Upper lobe of left lung (tissue), 6 donors: ENCODE measurements around the gene RIPPLY3. TPM values are rescaled to one million over a fixed set of nuclear protein-coding genes. Genes with fewer than 3 reads are reported as not detected.
A peak's percentile ranks its signal among the peaks of the same experiment; 100 is the strongest.

Source experiments
- ATAC-seq, 2 donors: fragments of 200-7000 bp; cut with Tn5 transposase; one replicate each; pipeline ENCODE4 v1.9.1; 2022; ENCODE audit warnings: mild to moderate bottlenecking in 2 of 2, moderate library complexity in 2 of 2; ENCODE audit not compliant: low FRiP score in 2 of 2
- DNase-seq, 2 donors: peaks; one replicate each; pipeline ENCODE4 v3.0.0-alpha.2; 2019 to 2020
- H3K27ac ChIP-seq, 4 donors: fragments of 200-600 bp; sonication (generic); one replicate each; pipeline ENCODE4 v1.5.1; 2016 to 2019
- H3K27me3 ChIP-seq, 4 donors: fragments of 200-600 bp; sonication (generic); one replicate each; pipeline ENCODE4 v1.5.1; 2017 to 2019
- H3K36me3 ChIP-seq, 4 donors: fragments of 200-600 bp; sonication (generic); one replicate each; pipeline ENCODE4 v1.5.1; 2016 to 2019
- H3K4me1 ChIP-seq, 4 donors: fragments of 200-600 bp; sonication (generic); one replicate each; pipeline ENCODE4 v1.5.1; 2018 to 2019
- H3K4me3 ChIP-seq, 4 donors: fragments of 200-600 bp; sonication (generic); one replicate each; pipeline ENCODE4 v1.5.1; 2017 to 2019; ENCODE audit warnings: mild to moderate bottlenecking in 2 of 4, moderate library complexity in 1 of 4
- H3K9me3 ChIP-seq, 4 donors: fragments of 200-600 bp; sonication (generic); one replicate each; pipeline ENCODE4 v1.5.1; 2018 to 2019
- EP300 ChIP-seq, 4 donors: sonication (generic); formaldehyde crosslinking; IDR thresholded peaks; one replicate each; pipeline ENCODE4 v1.5.1; 2017; ENCODE audit warnings: antibody characterized with exemption in 4 of 4, control low read depth in 2 of 4
- POLR2A ChIP-seq, 4 donors: fragments of 450-650 bp; IDR thresholded peaks; one replicate each; pipeline ENCODE4 v1.5.1; 2016 to 2017; ENCODE audit warnings: antibody characterized with exemption in 4 of 4, mild to moderate bottlenecking in 2 of 4
- POLR2AphosphoS5 ChIP-seq, 2 donors: sonication (generic); formaldehyde crosslinking; IDR thresholded peaks; one replicate each; pipeline ENCODE4 v1.5.1; 2017; ENCODE audit warnings: antibody characterized with exemption in 2 of 2
- WGBS, 2 donors: methylation state at CpG; one replicate each; pipeline ENCODE4 v1.1.5; 2017 to 2018; 5-methylcytosine and 5-hydroxymethylcytosine counted together
- total RNA-seq, 6 donors: library from RNA; depleted of rRNA in 4 of 6; stranded (reverse); fragments of >200 nt in 4 of 6; gene quantifications; one replicate each; pipeline versions ENCODE4 v1.1.0 to v1.2.1, GENCODE V29; 2016 to 2021
- TF ChIP-seq, protein P1 (sequence below), 6 experiments: fragments of 450-650 bp in 4 of 6; fragments of 200-600 bp in 2 of 6; sonication (generic) in 2 of 6; IDR thresholded peaks; one replicate each; pipeline ENCODE4 v1.5.1; 2016 to 2019; ENCODE audit warnings: antibody characterized with exemption in 6 of 6
- donor health status: DM: no; HTN: no; CAD: no; lungs with moderate emphysema.
- donor health status: DM: no; HTN: yes; CAD: no; lungs with severe emphysema.

Gene RIPPLY3
- total RNA-seq, 6 donors from 2014 or later: 0.11 to 1.5 (median 0.66) TPM; not detected in 2

GRCh38 chr21:37036177-37036576 is 29.7 kb downstream of the RIPPLY3 start:
- TF ChIP-seq POLR2AphosphoS5 (IDR thresholded peaks at IDR 0.05) (no peak), POLR2A (IDR thresholded peaks at IDR 0.05) (no peak), EP300 (IDR thresholded peaks at IDR 0.05) (no peak)
- TF ChIP-seq, protein P1, sequence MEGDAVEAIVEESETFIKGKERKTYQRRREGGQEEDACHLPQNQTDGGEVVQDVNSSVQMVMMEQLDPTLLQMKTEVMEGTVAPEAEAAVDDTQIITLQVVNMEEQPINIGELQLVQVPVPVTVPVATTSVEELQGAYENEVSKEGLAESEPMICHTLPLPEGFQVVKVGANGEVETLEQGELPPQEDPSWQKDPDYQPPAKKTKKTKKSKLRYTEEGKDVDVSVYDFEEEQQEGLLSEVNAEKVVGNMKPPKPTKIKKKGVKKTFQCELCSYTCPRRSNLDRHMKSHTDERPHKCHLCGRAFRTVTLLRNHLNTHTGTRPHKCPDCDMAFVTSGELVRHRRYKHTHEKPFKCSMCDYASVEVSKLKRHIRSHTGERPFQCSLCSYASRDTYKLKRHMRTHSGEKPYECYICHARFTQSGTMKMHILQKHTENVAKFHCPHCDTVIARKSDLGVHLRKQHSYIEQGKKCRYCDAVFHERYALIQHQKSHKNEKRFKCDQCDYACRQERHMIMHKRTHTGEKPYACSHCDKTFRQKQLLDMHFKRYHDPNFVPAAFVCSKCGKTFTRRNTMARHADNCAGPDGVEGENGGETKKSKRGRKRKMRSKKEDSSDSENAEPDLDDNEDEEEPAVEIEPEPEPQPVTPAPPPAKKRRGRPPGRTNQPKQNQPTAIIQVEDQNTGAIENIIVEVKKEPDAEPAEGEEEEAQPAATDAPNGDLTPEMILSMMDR (IDR thresholded peaks at IDR 0.05): no peak
- H3K36me3 ChIP-seq: no peaks in the 10 kb centered on the region
- DNase-seq (no peak), ATAC-seq (no peak)
- 78 to 91% methylated on average over 4 of the region's 4 CpGs for WGBS, 2 donors
- H3K4me3 ChIP-seq: no peak overlapping the region
- H3K9me3 ChIP-seq: no peaks in the 10 kb centered on the region
- no peaks in the 10 kb centered on the region for H3K27me3 ChIP-seq
- H3K4me1 ChIP-seq: no peaks in the 10 kb centered on the region
- H3K27ac ChIP-seq: no peak overlapping the region

DNA sequence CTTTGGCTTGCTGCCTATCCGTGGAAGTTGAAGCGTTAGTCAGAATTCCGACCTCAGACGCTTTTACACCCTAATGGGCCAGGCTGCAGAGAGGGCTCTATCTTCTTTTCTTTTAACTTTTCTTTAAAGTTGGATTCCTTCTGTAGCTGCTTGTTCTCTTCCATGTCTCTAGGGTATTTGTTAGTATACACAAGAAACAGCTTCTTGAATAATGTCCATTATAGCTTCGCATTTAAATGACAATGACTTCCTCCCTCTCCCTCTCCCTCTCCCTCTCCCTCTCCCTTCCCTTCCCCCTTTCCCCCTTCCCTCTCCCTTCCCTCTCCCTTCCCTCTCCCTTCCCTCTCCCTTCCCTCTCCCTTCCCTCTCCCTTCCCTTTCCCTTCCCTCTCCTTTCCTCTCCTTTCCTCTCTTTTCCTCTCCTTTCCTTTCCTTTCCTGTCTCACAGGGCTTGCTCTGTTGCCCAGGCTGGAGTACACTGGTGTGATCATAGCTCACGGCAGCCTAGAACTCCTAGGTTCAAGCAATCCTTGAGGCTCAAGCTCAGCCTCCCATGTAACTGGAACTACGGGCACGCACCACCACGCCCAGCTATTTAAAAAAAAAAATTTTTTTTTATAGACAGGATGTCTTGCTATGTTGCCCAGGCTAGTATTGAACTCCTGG is 33.0 kb downstream of the RIPPLY3 start:
- no peak overlapping the region for H3K4me3 ChIP-seq
- H3K9me3 ChIP-seq: no peaks in the 10 kb centered on the region
- TF ChIP-seq POLR2A (IDR thresholded peaks at IDR 0.05) (no peak), POLR2AphosphoS5 (IDR thresholded peaks at IDR 0.05) (no peak), EP300 (IDR thresholded peaks at IDR 0.05) (no peak)
- TF ChIP-seq, protein P1 (IDR thresholded peaks at IDR 0.05): no peak
- no peak for ATAC-seq
- no peak overlapping the region for H3K27ac ChIP-seq
- no peaks in the 10 kb centered on the region for H3K27me3 ChIP-seq
- no peaks in the 10 kb centered on the region for H3K4me1 ChIP-seq
- 78 to 82% methylated on average over 9 of the region's 9 CpGs for WGBS, 2 donors
- H3K36me3 ChIP-seq: no peaks in the 10 kb centered on the region
- no peak for DNase-seq

- H3K36me3 ChIP-seq: no peaks in the 10 kb centered on the region
- WGBS, 2 donors: 92 to 97% methylated on average over 3 of the region's 3 CpGs
- H3K27me3 ChIP-seq: no peaks in the 10 kb centered on the region
- no peak for ATAC-seq
- no peak for DNase-seq
- H3K4me3 ChIP-seq: no peak overlapping the region
- no peak overlapping the region for H3K27ac ChIP-seq
- H3K4me1 ChIP-seq: no peaks in the 10 kb centered on the region
- TF ChIP-seq POLR2AphosphoS5 (IDR thresholded peaks at IDR 0.05): no peak
- TF ChIP-seq, protein P1 (IDR thresholded peaks at IDR 0.05): no peak
- no peak for TF ChIP-seq EP300 (IDR thresholded peaks at IDR 0.05)
- TF ChIP-seq POLR2A (IDR thresholded peaks at IDR 0.05): no peak
- H3K9me3 ChIP-seq: no peaks in the 10 kb centered on the region
These were observed 33.7 kb downstream of the RIPPLY3 start for GRCh38 chr21:37040212-37040611.

- DNase-seq (peak in 1 of 2 donors; percentile 42), ATAC-seq (no peak)
- Histone ChIP-seq H3K36me3 (no peaks in the 10 kb centered on the region), H3K4me1 (no peaks in the 10 kb centered on the region), H3K9me3 (no peaks in the 10 kb centered on the region), H3K27me3 (no peaks in the 10 kb centered on the region), H3K4me3 (no peak overlapping the region), H3K27ac (no peak overlapping the region)
- TF ChIP-seq POLR2AphosphoS5 (IDR thresholded peaks at IDR 0.05) (no peak), POLR2A (IDR thresholded peaks at IDR 0.05) (no peak), EP300 (IDR thresholded peaks at IDR 0.05) (no peak)
- TF ChIP-seq, protein P1 (IDR thresholded peaks at IDR 0.05): no peak
- WGBS, 2 donors: 90 to 98% methylated on average over 3 to 4 of the region's 4 CpGs
These were observed 35.3 kb downstream of the RIPPLY3 start for GRCh38 chr21:37041706-37042271.

DNA sequence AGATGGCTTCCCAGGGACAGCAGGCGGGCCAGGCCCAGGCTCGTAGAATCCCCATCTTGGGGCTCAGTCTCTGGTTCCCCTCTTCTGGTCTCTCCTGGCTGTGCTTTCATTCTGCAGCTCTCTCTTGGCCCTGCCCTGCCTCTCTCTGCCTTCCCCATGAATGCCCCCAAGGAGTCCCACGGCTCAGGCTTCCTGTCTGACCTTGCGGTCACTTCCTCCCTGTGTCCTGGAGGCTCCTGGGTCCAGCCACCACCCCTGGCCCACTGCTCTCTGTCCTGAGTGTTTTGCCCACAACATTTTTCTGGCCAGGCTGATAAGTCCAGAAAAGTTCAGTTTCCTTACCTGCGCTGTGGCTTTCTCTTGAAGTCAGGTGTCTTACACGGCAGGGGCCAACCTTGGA is 37.3 kb downstream of the RIPPLY3 start:
- DNase-seq: peak in 1 of 2 donors; percentile 44
- 85 to 90% methylated on average over 6 of the region's 6 CpGs for WGBS, 2 donors
- TF ChIP-seq, protein P1 (IDR thresholded peaks at IDR 0.05): no peak
- TF ChIP-seq POLR2A (IDR thresholded peaks at IDR 0.05): no peak
- TF ChIP-seq EP300 (IDR thresholded peaks at IDR 0.05): no peak
- no peak for TF ChIP-seq POLR2AphosphoS5 (IDR thresholded peaks at IDR 0.05)

More for the DNA sequence above, 37.3 kb downstream of the RIPPLY3 start:
- ATAC-seq: no peak
- no peak overlapping the region for H3K27ac ChIP-seq
- no peaks in the 10 kb centered on the region for H3K36me3 ChIP-seq
- H3K4me3 ChIP-seq: no peak overlapping the region
- no peaks in the 10 kb centered on the region for H3K4me1 ChIP-seq
- H3K9me3 ChIP-seq: no peaks in the 10 kb centered on the region
- no peaks in the 10 kb centered on the region for H3K27me3 ChIP-seq
